ENCODE measurements around the gene TNFSF8. TPM values are rescaled to one million over a fixed set of nuclear protein-coding genes. Genes with fewer than 3 reads are reported as not detected.

Gene TNFSF8
- total and polyA plus RNA-seq, 2 of the 8 experiments (the other 6 are each of a cell fraction or from before 2014, with no cell fraction given), result not detected

GRCh38 chr9:114958844-114959235 lies 28.4 kb upstream of the TNFSF8 start:
- no peak overlapping the region for H3K9ac ChIP-seq (replicated peaks in 1 of 4; ENCODE audit: extremely low read depth in 1 of 4, low read depth in 3 of 4, low read length in 3 of 4)
- ChIA-PET POLR2A (ENCODE audit: partially characterized antibody) (no interaction called here), CTCF (ENCODE audit: partially characterized antibody) (interaction anchor here (2.8 kb wide), 1 partner anchor 51 kb away, joined by 10 read pairs; no protein-coding TSS in a partner anchor)
- no peaks in the 10 kb centered on the region for H3K79me2 ChIP-seq (ENCODE audit: control insufficient read depth in 1 of 2, insufficient read depth in 2 of 2, low read length in 2 of 2)
- no peak overlapping the region for H3K14ac ChIP-seq (ENCODE audit: insufficient read length)
- H3K4ac ChIP-seq (replicated peaks; ENCODE audit: insufficient read length, low read depth, low read length), result no peak overlapping the region
- no peak overlapping the region for H3K4me3 ChIP-seq (ENCODE audit: extremely low read depth in 1 of 4, insufficient read depth in 2 of 4, low read depth in 3 of 4, low read length in 4 of 4)
- H3K79me1 ChIP-seq (ENCODE audit: low read depth, low read length), result no peaks in the 10 kb centered on the region
- no peaks in the 10 kb centered on the region for H4K20me1 ChIP-seq (replicated peaks in 1 of 2; ENCODE audit: control insufficient read depth in 1 of 2, insufficient read depth in 2 of 2, low read length in 2 of 2)
- H3K27me3 ChIP-seq (replicated peaks in 1 of 4; ENCODE audit: control insufficient read depth in 3 of 4, extremely low read depth in 1 of 4, insufficient read depth in 3 of 4, low read length in 3 of 4), result no peaks in the 10 kb centered on the region; a peak in 1 of 7 replicates
- H3K56ac ChIP-seq (replicated peaks; ENCODE audit: insufficient read length, low read depth, low read length), result no peak overlapping the region
- H2BK20ac ChIP-seq (ENCODE audit: low read length), result no peak overlapping the region
- H3K36me3 ChIP-seq (ENCODE audit: control insufficient read depth in 2 of 4, insufficient read depth in 4 of 4, low read length in 3 of 4), result no peaks in the 10 kb centered on the region
- no peak overlapping the region for H3K18ac ChIP-seq (ENCODE audit: extremely low read depth, low read length)
- H4K91ac ChIP-seq (replicated peaks; ENCODE audit: insufficient read length, low read length), result no peak overlapping the region
- H3K4me2 ChIP-seq (ENCODE audit: insufficient read depth in 1 of 2, low read depth in 2 of 2, low read length in 2 of 2), result no peak overlapping the region
- WGBS, 2 experiments (ENCODE audit: extremely low coverage in 1 of 2, insufficient coverage in 1 of 2, insufficient read length in 1 of 2, insufficient replicate concordance in 2 of 2, low coverage in 1 of 2, low lambda C conversion rate in 2 of 2, missing lambda C conversion rate in 1 of 2), result 90% methylated on average over 2 of the region's 2 CpGs; no CpG with 5 or more reads in 1 of the 2 experiments
- H3K23ac ChIP-seq (ENCODE audit: insufficient read length), result no peak overlapping the region
- H3K9me3 ChIP-seq (ENCODE audit: insufficient read depth in 2 of 2, low read depth in 1 of 2, low read length in 1 of 2), result peaks cover 3% of the 10 kb centered on the region in 2 experiments; a peak in 2 of 4 replicates
- H2BK15ac ChIP-seq (ENCODE audit: low read length), result no peak overlapping the region
- no peak overlapping the region for H2AFZ ChIP-seq (ENCODE audit: low read length)
- H2AK5ac ChIP-seq (ENCODE audit: low read depth, low read length), result no peak overlapping the region
- H3K23me2 ChIP-seq (ENCODE audit: low read depth, low read length), result no peaks in the 10 kb centered on the region; the same call in 1 of the 2 replicates
- no peak overlapping the region for H2BK120ac ChIP-seq (replicated peaks; ENCODE audit: low read depth, low read length)
- H3K27ac ChIP-seq (ENCODE audit: low read depth, low read length), result no peak overlapping the region
- H4K8ac ChIP-seq (ENCODE audit: extremely low read depth, insufficient read depth, low read length), result no peak overlapping the region
- H3K4me1 ChIP-seq (replicated peaks in 1 of 4; ENCODE audit: control insufficient read depth in 3 of 4, insufficient read depth in 4 of 4, low read length in 3 of 4), result no peaks in the 10 kb centered on the region
- H2BK5ac ChIP-seq (ENCODE audit: low read depth, low read length), result no peak overlapping the region
- FAIRE-seq, result no peak
- H2BK12ac ChIP-seq (ENCODE audit: low read depth, low read length), result no peak overlapping the region
- DNase-seq (ENCODE audit: low read depth in 1 of 2, low spot score in 2 of 2), result no peak
- H4K5ac ChIP-seq (ENCODE audit: insufficient read length, low read depth, low read length), result no peak overlapping the region
- no peak for TF ChIP-seq NRF1 (IDR thresholded peaks at IDR 0.05; ENCODE audit: low read depth, low read length)
- no peak for TF ChIP-seq KDM1A (IDR thresholded peaks at IDR 0.05; ENCODE audit: borderline replicate concordance, low read length)
- TF ChIP-seq, protein P1, sequence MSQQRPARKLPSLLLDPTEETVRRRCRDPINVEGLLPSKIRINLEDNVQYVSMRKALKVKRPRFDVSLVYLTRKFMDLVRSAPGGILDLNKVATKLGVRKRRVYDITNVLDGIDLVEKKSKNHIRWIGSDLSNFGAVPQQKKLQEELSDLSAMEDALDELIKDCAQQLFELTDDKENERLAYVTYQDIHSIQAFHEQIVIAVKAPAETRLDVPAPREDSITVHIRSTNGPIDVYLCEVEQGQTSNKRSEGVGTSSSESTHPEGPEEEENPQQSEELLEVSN (IDR thresholded peaks at IDR 0.05), result no peak
- no peak for TF ChIP-seq TBP (IDR thresholded peaks at IDR 0.05; ENCODE audit: low read depth, low read length)
- no peak for TF ChIP-seq ATF2 (IDR thresholded peaks at IDR 0.05; ENCODE audit: low read length)
- TF ChIP-seq SP1 (IDR thresholded peaks at IDR 0.05; ENCODE audit: low read depth, low read length), result no peak
- no peak for TF ChIP-seq SAP30 (IDR thresholded peaks at IDR 0.05; ENCODE audit: insufficient read depth, insufficient replicate concordance, low read length)
- TF ChIP-seq RAD21 (IDR thresholded peaks at IDR 0.05 in 1 of 2, conservative IDR thresholded peaks at IDR 0.05 in 1 of 2; ENCODE audit: low read depth in 2 of 2, low read length in 2 of 2), result no peak
- TF ChIP-seq PHF8 (conservative IDR thresholded peaks at IDR 0.05; ENCODE audit: low read depth, low read length), result no peak
- TF ChIP-seq EGR1 (IDR thresholded peaks at IDR 0.05; ENCODE audit: borderline replicate concordance, low read depth, low read length), result no peak
- TF ChIP-seq FOSL1 (IDR thresholded peaks at IDR 0.05; ENCODE audit: insufficient read depth, low read depth, low read length), result no peak

Data from H1 (cell line).